Measurements from ENCODE around the gene EGLN3.

GRCh38 chr14:34000396-34000795 is 49.5 kb upstream of the EGLN3 start:
- TF ChIP-seq CTCF (IDR thresholded peaks at IDR 0.05): no peak
- no peak for TF ChIP-seq POLR2A (IDR thresholded peaks at IDR 0.05)
- no peak for TF ChIP-seq EP300 (IDR thresholded peaks at IDR 0.05)
